H1 (cell line): ENCODE results near the gene PARD3. TPM values are rescaled to one million over a fixed set of nuclear protein-coding genes. Genes with fewer than 3 reads are reported as not detected.

Experiments used
- CTCF ChIA-PET: fragments of 300-600 bp; sonication (Branson Sonifier 250); formaldehyde crosslinking; loops from one replicate; lab custom pipeline; 2021; ENCODE audit not compliant: partially characterized antibody; lab: Charles Lee
- POLR2A ChIA-PET: fragments of 300-600 bp; sonication (Branson Sonifier 250); formaldehyde crosslinking; loops from one replicate; lab custom pipeline; 2021; ENCODE audit warnings: inconsistent platforms; ENCODE audit not compliant: partially characterized antibody; lab: Charles Lee
- DNase-seq, 2 experiments: peaks; one replicate each; pipeline versions ENCODE4 v3.0.0 to v3.0.0-alpha.2; 2010 to 2022; ENCODE audit warnings: low spot score in 2 of 2, low read depth in 1 of 2, mixed read lengths in 1 of 2
- FAIRE-seq: peaks from 2 replicates; lab custom pipeline; 2011; peaks lifted over from hg19 to GRCh38; lab: Jason Lieb, UNC
- H2AFZ ChIP-seq: 2 replicates; pipeline ENCODE4 v1.8.1; 2012; ENCODE audit warnings: low read length, inconsistent platforms
- H2AK5ac ChIP-seq: 2 replicates; pipeline ENCODE4 v1.6.1; 2013; ENCODE audit warnings: low read depth, low read length
- H2BK120ac ChIP-seq: replicated peaks from 2 replicates; pipeline ENCODE3; 2013; ENCODE audit warnings: low read depth, low read length, inconsistent platforms
- H2BK12ac ChIP-seq: 2 replicates; pipeline ENCODE4 v1.6.1; 2013; ENCODE audit warnings: low read depth, low read length
- H2BK15ac ChIP-seq: 2 replicates; pipeline ENCODE4 v1.6.1; 2013; ENCODE audit warnings: low read length
- H2BK20ac ChIP-seq: 2 replicates; pipeline ENCODE4 v1.6.1; 2013; ENCODE audit warnings: low read length
- H2BK5ac ChIP-seq: 2 replicates; pipeline ENCODE4 v1.6.1; 2013; ENCODE audit warnings: low read depth, low read length
- H3K14ac ChIP-seq: 2 replicates; pipeline ENCODE4 v1.6.1; 2013; ENCODE audit warnings: inconsistent platforms; ENCODE audit not compliant: insufficient read length
- H3K18ac ChIP-seq: 2 replicates; pipeline ENCODE4 v1.6.1; 2013; ENCODE audit warnings: low read length; ENCODE audit errors: extremely low read depth
- H3K23ac ChIP-seq: 2 replicates; pipeline ENCODE4 v1.6.1; 2013; ENCODE audit warnings: inconsistent platforms; ENCODE audit not compliant: insufficient read length
- H3K23me2 ChIP-seq: 2 replicates; pipeline ENCODE4 v1.6.1; 2013; ENCODE audit warnings: low read depth, low read length
- H3K27ac ChIP-seq: 2 replicates; pipeline ENCODE4 v1.6.1; 2011; ENCODE audit warnings: low read depth, low read length, inconsistent platforms
- H3K27me3 ChIP-seq, 4 experiments: replicated peaks in 1 of 4; 1 replicate in 1 of 4; 2 replicates in 3 of 4; pipeline versions ENCODE4 v1.6.1 to v1.8.1; 2011 to 2013; ENCODE audit warnings: low read length in 3 of 4, mild to moderate bottlenecking in 3 of 4, inconsistent platforms in 2 of 4, mixed read lengths in 2 of 4, moderate library complexity in 1 of 4; ENCODE audit not compliant: control insufficient read depth in 3 of 4, insufficient read depth in 3 of 4; ENCODE audit errors: extremely low read depth in 1 of 4
- H3K36me3 ChIP-seq, 4 experiments: 2 replicates each; pipeline versions ENCODE4 v1.6.1 to v1.8.1; 2011 to 2013; ENCODE audit warnings: mild to moderate bottlenecking in 4 of 4, low read length in 3 of 4, moderate library complexity in 2 of 4, control low read depth in 1 of 4, inconsistent platforms in 1 of 4; ENCODE audit not compliant: insufficient read depth in 4 of 4, control insufficient read depth in 2 of 4
- H3K4ac ChIP-seq: replicated peaks from 2 replicates; pipeline ENCODE3; 2013; ENCODE audit warnings: low read length, low read depth, mixed read lengths, inconsistent platforms; ENCODE audit not compliant: insufficient read length
- H3K4me1 ChIP-seq, 4 experiments: replicated peaks in 1 of 4; 1 replicate in 1 of 4; 2 replicates in 3 of 4; pipeline versions ENCODE4 v1.6.1 to v1.8.1; 2011 to 2013; ENCODE audit warnings: low read length in 3 of 4, inconsistent platforms in 2 of 4, mixed read lengths in 1 of 4; ENCODE audit not compliant: insufficient read depth in 4 of 4, control insufficient read depth in 3 of 4
- H3K4me2 ChIP-seq, 2 experiments: 2 replicates each; pipeline versions ENCODE4 v1.6.1 to v1.8.1; 2011 to 2013; ENCODE audit warnings: low read depth in 2 of 2, low read length in 2 of 2, control low read depth in 1 of 2, inconsistent platforms in 1 of 2, mild to moderate bottlenecking in 1 of 2; ENCODE audit not compliant: insufficient read depth in 1 of 2
- H3K4me3 ChIP-seq, 4 experiments: fragments of 200-600, 300-600 bp in 1 of 4; sonication (generic), shearing (Covaris generic), sonication (Bioruptor Twin) in 1 of 4; 2 replicates each; pipeline versions ENCODE4 v1.5.1 to v1.8.1; 2011 to 2016; ENCODE audit warnings: low read length in 4 of 4, low read depth in 3 of 4, control low read depth in 2 of 4, inconsistent platforms in 2 of 4, mild to moderate bottlenecking in 2 of 4, mixed read lengths in 1 of 4, moderate library complexity in 1 of 4; ENCODE audit not compliant: insufficient read depth in 2 of 4; ENCODE audit errors: extremely low read depth in 1 of 4
- H3K56ac ChIP-seq: replicated peaks from 2 replicates; pipeline ENCODE3; 2013; ENCODE audit warnings: low read depth, mild to moderate bottlenecking, mixed read lengths, low read length, inconsistent platforms; ENCODE audit not compliant: insufficient read length
- H3K79me1 ChIP-seq: 2 replicates; pipeline ENCODE4 v1.6.1; 2013; ENCODE audit warnings: low read depth, low read length, control low read depth
- H3K79me2 ChIP-seq, 2 experiments: 2 replicates each; pipeline versions ENCODE4 v1.6.1 to v1.8.1; 2012 to 2013; ENCODE audit warnings: low read length in 2 of 2, mild to moderate bottlenecking in 2 of 2, inconsistent platforms in 1 of 2; ENCODE audit not compliant: insufficient read depth in 2 of 2, control insufficient read depth in 1 of 2
- H3K9ac ChIP-seq, 4 experiments: replicated peaks in 1 of 4; 1 replicate in 1 of 4; 2 replicates in 3 of 4; pipeline versions ENCODE4 v1.6.1 to v1.8.1; 2011 to 2013; ENCODE audit warnings: low read depth in 3 of 4, low read length in 3 of 4, control low read depth in 2 of 4, mild to moderate bottlenecking in 2 of 4, moderate library complexity in 2 of 4, inconsistent platforms in 1 of 4; ENCODE audit errors: extremely low read depth in 1 of 4
- H3K9me3 ChIP-seq, 2 experiments: 2 replicates each; pipeline versions ENCODE4 v1.6.1 to v1.8.1; 2012 to 2013; ENCODE audit warnings: mild to moderate bottlenecking in 2 of 2, moderate library complexity in 2 of 2, control low read depth in 1 of 2, inconsistent platforms in 1 of 2, low read depth in 1 of 2, low read length in 1 of 2, mixed read lengths in 1 of 2; ENCODE audit not compliant: insufficient read depth in 2 of 2
- H4K20me1 ChIP-seq, 2 experiments: replicated peaks in 1 of 2; 2 replicates each; pipeline versions ENCODE3 to v1.8.1; 2011 to 2013; ENCODE audit warnings: inconsistent platforms in 2 of 2, low read length in 2 of 2, mild to moderate bottlenecking in 1 of 2; ENCODE audit not compliant: insufficient read depth in 2 of 2, control insufficient read depth in 1 of 2
- H4K5ac ChIP-seq: 2 replicates; pipeline ENCODE4 v1.6.1; 2013; ENCODE audit warnings: low read length, low read depth, mixed read lengths, inconsistent platforms; ENCODE audit not compliant: insufficient read length
- H4K8ac ChIP-seq: 2 replicates; pipeline ENCODE4 v1.8.0; 2013; ENCODE audit warnings: mild to moderate bottlenecking, moderate library complexity, low read length, inconsistent platforms; ENCODE audit not compliant: insufficient read depth; ENCODE audit errors: extremely low read depth
- H4K91ac ChIP-seq: replicated peaks from 2 replicates; pipeline ENCODE3; 2013; ENCODE audit warnings: low read length, mixed read lengths, inconsistent platforms; ENCODE audit not compliant: insufficient read length
- CHD1 ChIP-seq: IDR thresholded peaks from 2 replicates; pipeline ENCODE4 v1.6.1; 2012; ENCODE audit warnings: low read depth, low read length, improper control_type of control experiment
- CREB1 ChIP-seq: IDR thresholded peaks from 2 replicates; pipeline ENCODE4 v1.6.1; 2012; ENCODE audit warnings: inconsistent platforms
- GABPA ChIP-seq: IDR thresholded peaks from 2 replicates; pipeline ENCODE4 v1.6.1; 2011; ENCODE audit warnings: mild to moderate bottlenecking, low read length, moderate library complexity, borderline replicate concordance; ENCODE audit not compliant: insufficient read depth
- HDAC2 ChIP-seq, 2 experiments: fragments of 300-600 bp in 1 of 2; sonication (generic) in 1 of 2; IDR thresholded peaks; 2 replicates each; pipeline ENCODE4 v1.6.1; 2011 to 2012; ENCODE audit warnings: low read depth in 2 of 2, low read length in 2 of 2, mild to moderate bottlenecking in 2 of 2, moderate library complexity in 2 of 2, borderline replicate concordance in 1 of 2, inconsistent platforms in 1 of 2
- JUND ChIP-seq: IDR thresholded peaks from 2 replicates; pipeline ENCODE4 v1.6.1; 2011; ENCODE audit warnings: mild to moderate bottlenecking, improper control_type of control experiment, low read length
- KDM4A ChIP-seq: IDR thresholded peaks from one replicate; pipeline ENCODE4 v1.7.1; 2012; ENCODE audit warnings: low read depth, mild to moderate bottlenecking, moderate library complexity, low read length, inconsistent platforms; ENCODE audit not compliant: severe bottlenecking
- MAFK ChIP-seq: IDR thresholded peaks from 2 replicates; pipeline ENCODE4 v1.6.1; 2012; ENCODE audit warnings: low read depth, mild to moderate bottlenecking, improper control_type of control experiment, low read length
- NRF1 ChIP-seq: IDR thresholded peaks from 2 replicates; pipeline ENCODE4 v1.6.1; 2011; ENCODE audit warnings: mild to moderate bottlenecking, low read depth, low read length, improper control_type of control experiment
- POLR2AphosphoS5 ChIP-seq: IDR thresholded peaks from 2 replicates; pipeline ENCODE4 v1.6.1; 2011; ENCODE audit warnings: low read depth, low read length
- RAD21 ChIP-seq, 2 experiments: IDR thresholded peaks in 1 of 2; conservative IDR thresholded peaks in 1 of 2; 2 replicates each; pipeline ENCODE4 v1.6.1; 2011; ENCODE audit warnings: low read depth in 2 of 2, low read length in 2 of 2, improper control_type of control experiment in 1 of 2, inconsistent platforms in 1 of 2, mild to moderate bottlenecking in 1 of 2, moderate library complexity in 1 of 2
- RBBP5 ChIP-seq: IDR thresholded peaks from 2 replicates; pipeline ENCODE4 v1.7.1; 2012; ENCODE audit warnings: low read depth, mild to moderate bottlenecking, inconsistent platforms, low read length, moderate library complexity, borderline replicate concordance
- SIX5 ChIP-seq: IDR thresholded peaks from 2 replicates; pipeline ENCODE4 v1.6.1; 2011; ENCODE audit warnings: mild to moderate bottlenecking, low read depth, low read length
- SUZ12 ChIP-seq: fragments of 200-600 bp; sonication (generic); IDR thresholded peaks from 2 replicates; pipeline ENCODE4 v1.6.1; 2012; ENCODE audit warnings: mild to moderate bottlenecking, inconsistent platforms, low read length, moderate library complexity, mixed read lengths
- TCF12 ChIP-seq: IDR thresholded peaks from 2 replicates; pipeline ENCODE4 v1.6.1; 2011; ENCODE audit warnings: low read depth, mild to moderate bottlenecking, low read length
- TEAD4 ChIP-seq: IDR thresholded peaks from 2 replicates; pipeline ENCODE4 v1.6.1; 2012; ENCODE audit warnings: low read depth, low read length, inconsistent platforms, mixed read lengths
- WGBS, 2 experiments: shearing (Covaris generic) in 1 of 2; methylation state at CpG; one replicate each; pipeline versions ENCODE4 v1.1.6 to v1.1.7; 2013 to 2015; ENCODE audit warnings: low lambda C conversion rate in 2 of 2, mixed read lengths in 2 of 2, inconsistent platforms in 1 of 2, low coverage in 1 of 2, missing lambda C conversion rate in 1 of 2; ENCODE audit not compliant: insufficient replicate concordance in 2 of 2, insufficient coverage in 1 of 2, insufficient read length in 1 of 2; ENCODE audit errors: extremely low coverage in 1 of 2, missing lambda C conversion rate in 1 of 2; 5-methylcytosine and 5-hydroxymethylcytosine counted together
- polyA plus RNA-seq, 7 experiments: library from polyadenylated mRNA; depleted of rRNA in 3 of 7; stranded (reverse) in 5 of 7; unstranded in 2 of 7; fragments of >200 nt in 5 of 7; fragments of 200-250 nt in 2 of 7; gene quantifications; 1 replicate in 5 of 7; 2 replicates in 1 of 7; 4 replicates in 1 of 7; pipeline versions ENCODE4 v1.2.1 to v1.2.3, GENCODE V29; 2011 to 2013; ENCODE audit warnings: missing spikeins in 2 of 7, mixed read lengths in 2 of 7
- total RNA-seq: library from RNA; stranded (reverse); fragmentation: NEBNext Ultra II Directional; extraction: Animal tissue kit (Norgen Biotek cat#: 25700); gene quantifications from 2 replicates; pipeline ENCODE4 v1.2.1, GENCODE V29; 2021

Gene PARD3
- total and polyA plus RNA-seq, 2 of the 8 experiments (the other 6 are each of a cell fraction or from before 2014, with no cell fraction given), result 19.7 to 49.1 TPM

- ChIA-PET CTCF (interaction anchor here (1.0 to 2.5 kb wide), 2 partner anchors 10 to 27 kb away, joined by 3 to 6 read pairs; no protein-coding TSS in a partner anchor), POLR2A (interaction anchor here (2.2 kb wide), 1 partner anchor 10 kb away, joined by 11 read pairs; no protein-coding TSS in a partner anchor)
- Histone ChIP-seq H2AFZ (no peak overlapping the region), H2BK20ac (no peak overlapping the region), H3K79me2 (no peaks in the 10 kb centered on the region), H3K4ac (no peak overlapping the region), H4K5ac (no peak overlapping the region), H3K14ac (no peak overlapping the region), H4K91ac (no peak overlapping the region), H3K9ac (no peak overlapping the region), H3K36me3 (no peaks in the 10 kb centered on the region), H3K4me2 (no peak overlapping the region), H3K4me1 (peaks cover 0 to 8% (median 5%) of the 10 kb centered on the region in 4 experiments; a peak in 2 of 7 replicates), H3K4me3 (no peak overlapping the region), H3K23ac (no peak overlapping the region), H4K8ac (no peak overlapping the region), H3K27me3 (no peaks in the 10 kb centered on the region), H2BK15ac (no peak overlapping the region), H4K20me1 (no peaks in the 10 kb centered on the region), H2BK5ac (no peak overlapping the region), H2AK5ac (no peak overlapping the region), H3K27ac (no peak overlapping the region), H3K79me1 (no peaks in the 10 kb centered on the region), H2BK12ac (no peak overlapping the region), H3K56ac (no peak overlapping the region), H2BK120ac (no peak overlapping the region), H3K23me2 (no peaks in the 10 kb centered on the region), H3K9me3 (no peaks in the 10 kb centered on the region), H3K18ac (no peak overlapping the region)
- DNase-seq, result no peak
- FAIRE-seq, result no peak
- 97% methylated on average over 3 of the region's 3 CpGs; no CpG with 5 or more reads in 1 of the 2 experiments for WGBS, 2 experiments
- TF ChIP-seq CHD1 (no peak), JUND (no peak), NRF1 (no peak), SUZ12 (no peak), HDAC2 (IDR thresholded peaks at IDR 0.05; ENCODE audit: borderline replicate concordance in 1 of 2, low read depth in 2 of 2, low read length in 2 of 2) (no peak), SIX5 (no peak), POLR2AphosphoS5 (no peak), RAD21 (IDR thresholded peaks at IDR 0.05 in 1 of 2, conservative IDR thresholded peaks at IDR 0.05 in 1 of 2; ENCODE audit: low read depth in 2 of 2, low read length in 2 of 2) (no peak), CREB1 (no peak), TCF12 (no peak), GABPA (no peak), TEAD4 (no peak), MAFK (no peak), KDM4A (no peak), RBBP5 (no peak)
Observed at GRCh38 chr10:34196058-34196433, 619.0 kb downstream of the PARD3 start.
